ENCODE data around the gene OOSP2.
"Not testable (repeated sequence)": the region's sequence is repeated elsewhere in the genome, so short reads cannot be mapped to it uniquely, and the experiment has no call there.

Gene OOSP2

GRCh38 chr11:60040109-60040508, at the start of gene OOSP2:
Gene OOSP2 (plus strand): TSS chr11:60040409. CDS start chr11:60040460, 51 bp downstream.
- no peak for DNase-seq

GRCh38 chr11:59990421-59990820, 49.8 kb upstream of the OOSP2 start:
- DNase-seq, result no peak

- DNase-seq, result no peak
These were observed 47.8 kb upstream of the OOSP2 start for GRCh38 chr11:59992425-59992824.

- DNase-seq, result no peak
These were observed 42.4 kb upstream of the OOSP2 start for GRCh38 chr11:59997800-59998199.

GRCh38 chr11:59999691-60000090, 40.5 kb upstream of the OOSP2 start:
- DNase-seq, result no peak

- DNase-seq, result no peak
These were observed 36.5 kb upstream of the OOSP2 start for GRCh38 chr11:60003729-60004128.

GRCh38 chr11:60005360-60005759, 34.8 kb upstream of the OOSP2 start:
- no peak for DNase-seq

- no peak for DNase-seq
These were observed 23.3 kb upstream of the OOSP2 start, which contains the start of gene OOSP4B for GRCh38 chr11:60016881-60017280. Gene OOSP4B (plus strand): TSS chr11:60017181.

- DNase-seq, result no peak
These were observed 22.2 kb upstream of the OOSP2 start for GRCh38 chr11:60018058-60018457.

- DNase-seq, result not testable (repeated sequence)
These were observed 19.8 kb upstream of the OOSP2 start for GRCh38 chr11:60020376-60020775.

- DNase-seq, result no peak
These were observed 11.1 kb upstream of the OOSP2 start for GRCh38 chr11:60029015-60029632.

- DNase-seq, result not testable (repeated sequence)
These were observed 10.2 kb downstream of the OOSP2 start for GRCh38 chr11:60050422-60050821.

- DNase-seq, result not testable (repeated sequence)
These were observed 10.6 kb downstream of the OOSP2 start for GRCh38 chr11:60050839-60051238.

- no peak for DNase-seq
These were observed 16.2 kb downstream of the OOSP2 start, which contains the start of gene MS4A3 for GRCh38 chr11:60056349-60056969. Gene MS4A3 (plus strand): TSS chr11:60056665. CDS start chr11:60061161, 4,496 bp downstream.

GRCh38 chr11:60059052-60059451, 18.8 kb downstream of the OOSP2 start:
- DNase-seq, result no peak

GRCh38 chr11:60059521-60060240, 19.5 kb downstream of the OOSP2 start:
- DNase-seq, result no peak

- DNase-seq, result no peak
These were observed 23.9 kb downstream of the OOSP2 start for GRCh38 chr11:60064111-60064510.

GRCh38 chr11:60065801-60066200, 25.6 kb downstream of the OOSP2 start:
- DNase-seq, result no peak

- no peak for DNase-seq
These were observed 29.2 kb downstream of the OOSP2 start for GRCh38 chr11:60069450-60069849.

GRCh38 chr11:60071644-60072043, 31.4 kb downstream of the OOSP2 start:
- DNase-seq, result not testable (repeated sequence)

GRCh38 chr11:60077216-60077817, 37.1 kb downstream of the OOSP2 start:
- no peak for DNase-seq

- no peak for DNase-seq
These were observed 37.8 kb downstream of the OOSP2 start for GRCh38 chr11:60077981-60078380.

GRCh38 chr11:60078745-60079144, 38.5 kb downstream of the OOSP2 start:
- DNase-seq, result no peak

GRCh38 chr11:60080535-60080934, 40.3 kb downstream of the OOSP2 start:
- DNase-seq, result no peak

Measured in NCI-H1694 (cell line).